Measurements from ENCODE around the gene CASP9.
"Not testable (repeated sequence)": the region's sequence is repeated elsewhere in the genome, so short reads cannot be mapped to it uniquely, and the experiment has no call there.

Gene CASP9

DNA sequence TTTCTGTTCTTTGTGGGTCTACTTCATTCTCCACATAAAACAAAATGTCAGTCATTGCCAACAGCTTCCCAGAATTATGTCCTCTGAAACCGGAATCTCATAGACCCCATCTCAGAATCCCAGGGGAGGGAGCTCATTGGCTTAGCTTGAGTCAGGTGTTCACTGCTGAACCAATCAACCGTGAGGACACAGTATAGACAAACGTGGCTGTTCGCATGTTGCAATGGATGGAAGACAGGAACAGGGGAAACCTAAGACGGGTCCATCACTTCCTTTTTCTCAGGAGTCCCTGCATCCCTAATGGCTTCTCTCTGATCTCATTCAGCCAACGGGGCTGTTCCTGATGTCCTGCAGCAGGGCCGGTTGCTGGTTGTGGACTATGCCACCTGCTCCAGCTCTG is 58.3 kb downstream of the CASP9 start:
- H3K27ac ChIP-seq, result no peak overlapping the region
- TF ChIP-seq, protein P1, sequence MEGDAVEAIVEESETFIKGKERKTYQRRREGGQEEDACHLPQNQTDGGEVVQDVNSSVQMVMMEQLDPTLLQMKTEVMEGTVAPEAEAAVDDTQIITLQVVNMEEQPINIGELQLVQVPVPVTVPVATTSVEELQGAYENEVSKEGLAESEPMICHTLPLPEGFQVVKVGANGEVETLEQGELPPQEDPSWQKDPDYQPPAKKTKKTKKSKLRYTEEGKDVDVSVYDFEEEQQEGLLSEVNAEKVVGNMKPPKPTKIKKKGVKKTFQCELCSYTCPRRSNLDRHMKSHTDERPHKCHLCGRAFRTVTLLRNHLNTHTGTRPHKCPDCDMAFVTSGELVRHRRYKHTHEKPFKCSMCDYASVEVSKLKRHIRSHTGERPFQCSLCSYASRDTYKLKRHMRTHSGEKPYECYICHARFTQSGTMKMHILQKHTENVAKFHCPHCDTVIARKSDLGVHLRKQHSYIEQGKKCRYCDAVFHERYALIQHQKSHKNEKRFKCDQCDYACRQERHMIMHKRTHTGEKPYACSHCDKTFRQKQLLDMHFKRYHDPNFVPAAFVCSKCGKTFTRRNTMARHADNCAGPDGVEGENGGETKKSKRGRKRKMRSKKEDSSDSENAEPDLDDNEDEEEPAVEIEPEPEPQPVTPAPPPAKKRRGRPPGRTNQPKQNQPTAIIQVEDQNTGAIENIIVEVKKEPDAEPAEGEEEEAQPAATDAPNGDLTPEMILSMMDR (conservative IDR thresholded peaks at IDR 0.05), result no peak

DNA sequence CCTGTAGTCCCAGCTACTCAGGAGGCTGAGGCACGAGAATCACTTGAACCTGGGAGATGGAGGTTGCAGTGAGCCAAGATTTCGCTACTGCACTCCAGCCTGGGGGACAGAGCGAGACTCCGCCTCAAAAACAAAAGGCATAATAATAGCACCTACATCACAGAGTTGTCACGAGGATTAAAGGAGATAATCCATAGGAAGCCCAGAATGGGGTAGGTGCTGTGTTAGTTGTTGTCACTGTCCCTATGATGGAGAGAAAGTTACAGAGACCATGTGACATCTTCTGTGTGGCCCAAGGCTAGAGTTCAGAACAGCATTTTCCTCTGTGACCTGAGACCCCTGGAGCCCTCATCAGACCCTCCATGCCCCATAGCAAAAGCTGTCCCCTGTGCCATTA is 60.1 kb downstream of the CASP9 start:
- not testable (repeated sequence) for H3K27ac ChIP-seq

DNA sequence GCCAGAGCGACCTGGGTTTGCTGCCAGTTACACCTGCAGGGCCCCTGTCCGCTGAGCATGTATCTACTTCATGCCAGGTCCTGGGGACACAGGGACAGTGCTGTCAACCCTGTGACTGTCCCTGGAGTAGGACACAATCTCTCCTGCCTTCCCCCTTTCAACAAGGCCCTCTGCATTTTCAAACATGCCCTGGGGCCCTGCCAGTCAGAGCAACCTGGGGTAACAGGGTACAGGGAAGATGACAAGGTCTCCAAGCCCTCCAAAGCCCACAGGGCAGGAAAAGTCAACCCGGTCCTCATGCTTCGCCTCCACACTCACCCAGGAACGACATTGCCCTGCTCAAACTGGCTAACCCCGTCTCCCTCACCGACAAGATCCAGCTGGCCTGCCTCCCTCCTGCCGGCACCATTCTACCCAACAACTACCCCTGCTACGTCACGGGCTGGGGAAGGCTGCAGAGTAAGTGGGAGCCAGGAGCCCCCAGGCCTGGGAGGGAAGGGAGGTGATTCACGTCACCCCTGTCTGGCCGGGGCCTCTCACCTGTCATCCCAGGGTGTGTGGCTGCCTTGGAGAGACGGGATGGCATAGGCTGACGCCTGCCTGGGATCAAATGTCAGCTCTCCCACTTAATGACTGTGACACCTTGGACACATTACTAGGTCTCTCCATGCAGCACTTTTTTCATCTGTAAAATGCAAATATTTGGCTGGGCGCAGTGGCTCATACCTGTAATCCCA is 60.8 kb downstream of the CASP9 start:
- H3K27ac ChIP-seq, result not testable (repeated sequence)

DNA sequence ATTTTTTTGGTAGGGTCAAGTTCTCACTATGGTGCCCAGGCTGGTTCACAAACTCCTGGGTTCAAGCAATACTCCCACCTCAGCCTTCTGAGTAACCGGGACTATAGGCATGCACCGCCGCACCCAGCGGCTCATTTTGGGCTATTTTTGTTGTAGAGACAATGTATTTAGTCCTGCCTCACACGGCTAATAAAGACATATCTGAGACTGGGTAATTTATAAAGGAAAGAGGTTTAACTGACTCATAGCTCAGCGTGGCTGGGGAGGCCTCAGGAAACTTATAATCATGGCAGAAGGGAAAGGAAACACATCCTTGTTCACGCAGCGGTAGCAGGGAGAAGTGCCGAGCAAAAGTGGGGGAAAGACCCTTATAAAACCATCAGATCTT is 63.3 kb downstream of the CASP9 start:
- no peak overlapping the region for H3K27ac ChIP-seq
- TF ChIP-seq, protein P1 (conservative IDR thresholded peaks at IDR 0.05), result no peak

DNA sequence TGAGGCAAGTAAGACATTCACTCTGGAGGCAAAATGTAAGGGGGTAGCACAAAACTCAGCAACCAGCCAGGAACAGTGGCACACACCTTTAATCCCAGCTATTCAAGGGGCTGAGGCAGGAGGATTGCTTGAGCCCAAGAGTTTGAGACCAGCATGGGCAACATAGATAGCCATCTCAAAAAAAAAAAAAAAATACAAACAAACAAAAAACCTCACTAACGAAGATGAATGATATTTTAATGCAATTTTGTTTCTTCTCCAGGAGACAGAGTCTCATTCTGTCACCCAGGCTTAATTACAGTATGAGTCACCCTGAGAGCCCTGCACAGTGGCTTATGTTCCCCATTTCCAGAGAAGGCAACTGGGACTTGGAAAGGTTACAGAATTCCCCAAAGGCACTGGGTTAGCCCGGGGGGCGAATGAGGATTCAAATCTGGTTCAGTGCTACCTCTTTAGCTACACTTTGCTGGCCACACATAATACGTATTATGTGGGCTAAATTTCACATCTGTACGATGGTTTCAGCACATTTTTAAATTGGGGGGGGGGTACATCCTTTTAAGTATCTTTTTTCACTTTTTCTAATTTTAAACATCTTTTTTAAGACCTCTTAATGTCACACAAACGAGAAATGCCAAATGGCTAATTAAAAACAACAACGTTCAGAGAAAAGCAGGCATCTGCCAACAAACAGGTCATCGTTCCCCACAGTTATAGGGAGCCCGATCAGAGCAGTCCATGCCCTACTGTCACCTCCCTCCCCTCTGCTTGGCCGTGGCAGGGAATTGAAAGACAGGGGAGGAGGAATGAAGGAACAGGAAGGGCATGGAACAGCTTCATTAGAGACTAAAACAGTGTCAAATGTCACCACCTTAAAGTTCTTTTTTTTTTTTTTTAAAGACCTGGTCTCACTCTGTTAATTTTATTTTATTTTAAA is 64.0 kb downstream of the CASP9 start:
- TF ChIP-seq, protein P1 (conservative IDR thresholded peaks at IDR 0.05), result no peak
- H3K27ac ChIP-seq, result no peak overlapping the region

DNA sequence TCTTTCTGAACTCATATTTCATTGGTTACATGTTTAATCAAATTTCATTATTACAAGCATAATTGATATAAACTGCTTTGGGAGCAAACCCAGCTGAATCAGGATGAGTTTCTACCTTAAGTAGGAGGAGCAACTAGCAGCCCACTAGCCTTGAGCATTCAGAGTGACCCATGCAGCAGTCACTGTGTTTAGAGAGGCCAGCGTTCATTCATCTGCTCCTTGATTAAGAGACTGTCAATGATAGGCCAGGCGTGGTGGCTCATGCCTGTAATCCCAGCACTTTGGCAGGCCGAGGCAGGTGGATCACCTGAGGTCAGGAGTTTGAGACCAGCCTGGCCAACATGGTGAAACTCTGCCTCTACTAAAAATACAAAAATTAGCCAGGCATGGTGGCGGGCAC is 65.6 kb downstream of the CASP9 start:
- not testable (repeated sequence) for H3K27ac ChIP-seq

DNA sequence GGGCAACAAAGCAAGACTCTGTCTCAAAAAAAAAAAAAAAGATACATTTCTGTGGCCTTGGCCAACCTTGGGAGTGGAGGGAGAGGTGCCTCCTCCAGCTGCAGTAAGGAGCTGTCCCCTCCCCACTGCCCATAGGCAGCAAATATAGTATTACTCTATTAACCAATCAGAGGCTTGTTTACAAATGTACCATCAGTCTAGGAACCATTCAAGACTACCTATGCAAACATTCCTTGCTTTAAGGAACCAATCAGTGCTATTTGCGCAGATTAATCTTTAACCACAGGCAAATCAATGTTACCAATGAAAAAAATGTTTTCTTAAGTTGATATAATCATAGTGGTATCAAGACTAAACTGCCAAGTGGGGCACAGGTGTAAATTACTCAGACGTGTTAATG is 66.4 kb downstream of the CASP9 start:
- no peak overlapping the region for H3K27ac ChIP-seq
- TF ChIP-seq, protein P1 (conservative IDR thresholded peaks at IDR 0.05), result no peak

DNA sequence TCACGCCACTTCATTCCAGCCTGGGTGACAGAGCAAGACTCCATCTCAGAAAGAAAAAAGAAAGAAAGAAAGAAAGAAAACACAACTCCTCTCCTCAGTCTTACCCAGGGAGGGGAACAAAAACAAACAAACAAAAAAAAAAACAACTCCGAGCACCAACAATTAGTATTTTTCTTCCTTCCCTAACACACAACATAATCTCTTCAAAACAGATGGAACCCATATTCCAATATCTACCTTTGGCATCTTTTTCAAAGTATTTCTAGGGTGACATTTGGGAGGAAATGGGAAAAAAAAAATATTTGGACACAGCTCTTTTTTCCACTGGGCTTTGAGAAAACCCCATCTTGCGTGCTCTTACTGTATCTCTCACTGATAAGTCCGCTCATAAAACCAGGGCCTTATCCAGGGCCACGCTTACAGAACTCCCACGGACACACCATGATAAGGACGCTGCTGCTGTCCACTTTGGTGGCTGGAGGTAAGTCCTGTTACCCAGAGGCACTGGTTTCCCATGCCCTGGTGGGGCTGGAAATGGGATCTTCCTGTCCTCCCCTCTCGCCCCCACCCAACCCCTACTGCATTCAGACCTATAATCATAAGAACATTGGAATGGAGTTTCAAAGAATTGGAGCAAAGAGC is 67.6 kb downstream of the CASP9 start, which contains the start of gene CELA2A:
Gene CELA2A (plus strand): TSS at position 420 of the 642 bp plus-strand sequence. CDS start 22 bp downstream, at position 442.
- no peak within 1 kb of the TSS for H3K27ac ChIP-seq
- TF ChIP-seq, protein P1 (conservative IDR thresholded peaks at IDR 0.05), result no peak
